ENCODE results near the gene PTPN14.

Gene PTPN14

DNA sequence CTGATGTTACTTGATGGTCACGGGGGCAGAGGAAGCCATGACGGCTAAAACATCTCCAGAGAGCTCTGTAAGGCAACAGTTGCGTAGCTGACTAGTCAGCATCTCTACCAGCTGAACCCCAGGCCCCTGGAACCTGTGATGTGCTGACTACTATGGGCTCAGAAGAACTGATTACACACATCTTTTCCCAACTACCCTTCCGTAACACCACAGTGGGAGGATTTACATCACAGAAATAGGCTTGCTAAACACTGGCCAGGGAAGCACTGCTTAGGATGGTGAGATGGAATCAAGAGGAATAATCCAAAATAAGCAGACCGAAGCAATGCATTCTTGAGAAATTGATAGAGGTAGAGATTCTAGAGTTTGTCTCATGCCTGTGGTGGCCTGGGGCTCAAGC lies 148.0 kb downstream of the PTPN14 start:
- Histone ChIP-seq H3K9me3 (ENCODE audit: control insufficient read depth, insufficient read depth, low read depth, low read length) (no peaks in the 10 kb centered on the region), H3K4me3 (ENCODE audit: low read depth, low read length) (no peak overlapping the region), H3K4me1 (ENCODE audit: control insufficient read depth, insufficient read depth, low read length) (0 out of 2 replicates have a peak, but pooled peaks cover 2% of the 10 kb centered on the region), H3K36me3 (ENCODE audit: control insufficient read depth in 2 of 2, insufficient read depth in 1 of 2, low read length in 2 of 2) (peaks cover 0 to 16% of the 10 kb centered on the region in 2 experiments; a peak in 2 of 3 replicates), H3K27ac (ENCODE audit: extremely low read depth, low read depth, low read length) (no peak overlapping the region)
- ChIA-PET POLR2A (interaction anchor here (1.4 kb wide), 1 partner anchor 200 kb away, joined by 3 read pairs; the partner anchor contains the start of gene CENPF), CTCF (interaction anchor here (0.7 to 1.5 kb wide), 5 partner anchors 14 to 235 kb away, joined by 3 to 4 read pairs (median 3); no protein-coding TSS in a partner anchor)
- 0 out of 2 replicates have a peak, but pooled peaks have one; percentile 16 for TF ChIP-seq ZBTB17 (tag by site-specific recombination; IDR thresholded peaks at IDR 0.05)
- TF ChIP-seq ZNF558 (tag by site-specific recombination; IDR thresholded peaks at IDR 0.05): no peak

DNA sequence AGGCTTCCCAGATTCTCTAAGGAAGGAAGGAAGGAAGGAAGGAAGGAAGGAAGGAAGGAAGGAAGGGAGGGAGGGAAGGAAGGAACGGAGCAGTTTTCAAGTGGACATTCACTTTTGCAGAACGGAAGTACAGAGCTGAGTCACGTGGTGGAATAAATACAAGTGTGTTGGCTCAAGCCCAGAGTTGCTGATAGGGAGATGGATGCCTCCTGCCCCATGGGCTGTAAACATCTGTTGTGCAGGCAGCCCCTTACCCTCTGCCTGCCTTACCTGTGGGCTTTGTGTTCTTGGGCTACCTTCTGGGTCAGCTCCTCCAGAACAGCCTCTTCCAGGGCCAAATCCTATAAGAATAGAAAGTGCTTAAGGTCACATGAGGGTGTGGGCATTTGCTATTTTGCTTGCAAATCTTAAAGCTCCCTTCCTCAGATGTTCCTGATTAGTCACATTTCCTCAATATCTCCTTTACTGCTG lies 148.8 kb downstream of the PTPN14 start:
- no peak overlapping the region for H3K27ac ChIP-seq (ENCODE audit: extremely low read depth, low read depth, low read length)
- POLR2A ChIA-PET: interaction anchor here (1.4 kb wide), 1 partner anchor 200 kb away, joined by 3 read pairs; the partner anchor contains the start of gene CENPF
- CTCF ChIA-PET: interaction anchor here (1.0 to 1.5 kb wide), 4 partner anchors 13 to 236 kb away, joined by 3 to 4 read pairs (median 3); no protein-coding TSS in a partner anchor
- no peak overlapping the region for H3K4me3 ChIP-seq (ENCODE audit: low read depth, low read length)
- peaks cover 0 to 22% of the 10 kb centered on the region in 2 experiments; a peak in 2 of 3 replicates for H3K36me3 ChIP-seq (ENCODE audit: control insufficient read depth in 2 of 2, insufficient read depth in 1 of 2, low read length in 2 of 2)
- no peak for TF ChIP-seq ZIC2 (tag by site-specific recombination; IDR thresholded peaks at IDR 0.05)
- no peak for TF ChIP-seq KLF1 (tag by site-specific recombination; IDR thresholded peaks at IDR 0.05)
- TF ChIP-seq HOXD13 (CRISPR knock-in tag; IDR thresholded peaks at IDR 0.05; ENCODE audit: borderline replicate concordance): no peak
- no peak for TF ChIP-seq ZNF350 (tag by site-specific recombination; IDR thresholded peaks at IDR 0.05)
- TF ChIP-seq, protein P1, sequence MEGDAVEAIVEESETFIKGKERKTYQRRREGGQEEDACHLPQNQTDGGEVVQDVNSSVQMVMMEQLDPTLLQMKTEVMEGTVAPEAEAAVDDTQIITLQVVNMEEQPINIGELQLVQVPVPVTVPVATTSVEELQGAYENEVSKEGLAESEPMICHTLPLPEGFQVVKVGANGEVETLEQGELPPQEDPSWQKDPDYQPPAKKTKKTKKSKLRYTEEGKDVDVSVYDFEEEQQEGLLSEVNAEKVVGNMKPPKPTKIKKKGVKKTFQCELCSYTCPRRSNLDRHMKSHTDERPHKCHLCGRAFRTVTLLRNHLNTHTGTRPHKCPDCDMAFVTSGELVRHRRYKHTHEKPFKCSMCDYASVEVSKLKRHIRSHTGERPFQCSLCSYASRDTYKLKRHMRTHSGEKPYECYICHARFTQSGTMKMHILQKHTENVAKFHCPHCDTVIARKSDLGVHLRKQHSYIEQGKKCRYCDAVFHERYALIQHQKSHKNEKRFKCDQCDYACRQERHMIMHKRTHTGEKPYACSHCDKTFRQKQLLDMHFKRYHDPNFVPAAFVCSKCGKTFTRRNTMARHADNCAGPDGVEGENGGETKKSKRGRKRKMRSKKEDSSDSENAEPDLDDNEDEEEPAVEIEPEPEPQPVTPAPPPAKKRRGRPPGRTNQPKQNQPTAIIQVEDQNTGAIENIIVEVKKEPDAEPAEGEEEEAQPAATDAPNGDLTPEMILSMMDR (tag by site-specific recombination; IDR thresholded peaks at IDR 0.05): no peak
- no peak for TF ChIP-seq ZNF416 (tag by site-specific recombination; IDR thresholded peaks at IDR 0.05)
- no peak for TF ChIP-seq ZNF404 (tag by site-specific recombination; IDR thresholded peaks at IDR 0.05)
- no peak for TF ChIP-seq MEIS1 (CRISPR knock-in tag; IDR thresholded peaks at IDR 0.05; ENCODE audit: borderline replicate concordance)
- TF ChIP-seq ZNF610 (tag by site-specific recombination; IDR thresholded peaks at IDR 0.05; ENCODE audit: borderline replicate concordance): no peak
- TF ChIP-seq, protein P2, sequence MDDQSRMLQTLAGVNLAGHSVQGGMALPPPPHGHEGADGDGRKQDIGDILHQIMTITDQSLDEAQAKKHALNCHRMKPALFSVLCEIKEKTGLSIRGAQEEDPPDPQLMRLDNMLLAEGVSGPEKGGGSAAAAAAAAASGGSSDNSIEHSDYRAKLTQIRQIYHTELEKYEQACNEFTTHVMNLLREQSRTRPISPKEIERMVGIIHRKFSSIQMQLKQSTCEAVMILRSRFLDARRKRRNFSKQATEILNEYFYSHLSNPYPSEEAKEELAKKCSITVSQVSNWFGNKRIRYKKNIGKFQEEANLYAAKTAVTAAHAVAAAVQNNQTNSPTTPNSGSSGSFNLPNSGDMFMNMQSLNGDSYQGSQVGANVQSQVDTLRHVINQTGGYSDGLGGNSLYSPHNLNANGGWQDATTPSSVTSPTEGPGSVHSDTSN (CRISPR knock-in tag; IDR thresholded peaks at IDR 0.05): no peak
- TF ChIP-seq ZNF768 (tag by site-specific recombination; IDR thresholded peaks at IDR 0.05): no peak
- TF ChIP-seq, protein P3, sequence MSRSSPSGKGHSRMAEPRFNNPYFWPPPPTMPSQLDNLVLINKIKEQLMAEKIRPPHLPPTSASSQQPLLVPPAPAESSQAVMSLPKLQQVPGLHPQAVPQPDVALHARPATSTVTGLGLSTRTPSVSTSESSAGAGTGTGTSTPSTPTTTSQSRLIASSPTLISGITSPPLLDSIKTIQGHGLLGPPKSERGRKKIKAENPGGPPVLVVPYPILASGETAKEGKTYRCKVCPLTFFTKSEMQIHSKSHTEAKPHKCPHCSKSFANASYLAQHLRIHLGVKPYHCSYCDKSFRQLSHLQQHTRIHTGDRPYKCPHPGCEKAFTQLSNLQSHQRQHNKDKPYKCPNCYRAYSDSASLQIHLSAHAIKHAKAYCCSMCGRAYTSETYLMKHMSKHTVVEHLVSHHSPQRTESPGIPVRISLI (tag by site-specific recombination; IDR thresholded peaks at IDR 0.05): no peak
- TF ChIP-seq, protein P4, sequence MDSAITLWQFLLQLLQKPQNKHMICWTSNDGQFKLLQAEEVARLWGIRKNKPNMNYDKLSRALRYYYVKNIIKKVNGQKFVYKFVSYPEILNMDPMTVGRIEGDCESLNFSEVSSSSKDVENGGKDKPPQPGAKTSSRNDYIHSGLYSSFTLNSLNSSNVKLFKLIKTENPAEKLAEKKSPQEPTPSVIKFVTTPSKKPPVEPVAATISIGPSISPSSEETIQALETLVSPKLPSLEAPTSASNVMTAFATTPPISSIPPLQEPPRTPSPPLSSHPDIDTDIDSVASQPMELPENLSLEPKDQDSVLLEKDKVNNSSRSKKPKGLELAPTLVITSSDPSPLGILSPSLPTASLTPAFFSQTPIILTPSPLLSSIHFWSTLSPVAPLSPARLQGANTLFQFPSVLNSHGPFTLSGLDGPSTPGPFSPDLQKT (IDR thresholded peaks at IDR 0.05; ENCODE audit: borderline replicate concordance, low read depth, low read length): no peak
- 0 out of 2 replicates have a peak, but pooled peaks cover 2% of the 10 kb centered on the region for H3K4me1 ChIP-seq (ENCODE audit: control insufficient read depth, insufficient read depth, low read length)
- H3K9me3 ChIP-seq (ENCODE audit: control insufficient read depth, insufficient read depth, low read depth, low read length): no peaks in the 10 kb centered on the region

DNA sequence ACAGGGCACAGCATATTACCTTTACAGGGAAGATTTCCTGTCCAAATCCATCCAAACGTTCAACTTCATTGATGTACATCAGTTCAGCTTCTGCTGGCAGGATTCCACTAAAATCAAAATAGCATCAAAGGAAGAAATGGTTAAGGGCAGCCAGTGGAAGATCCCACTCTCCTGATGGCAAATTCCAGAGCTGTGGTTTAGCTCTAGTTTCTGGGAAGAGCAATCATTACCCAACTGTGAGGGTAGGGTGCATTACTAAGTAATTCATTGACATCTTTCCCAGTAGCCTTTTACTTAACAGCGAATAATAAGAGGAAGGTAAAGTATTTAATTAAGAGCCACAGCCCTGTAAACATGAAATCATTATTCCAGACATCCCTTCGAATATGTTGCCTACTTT lies 149.7 kb downstream of the PTPN14 start:
- Histone ChIP-seq H3K4me1 (ENCODE audit: control insufficient read depth, insufficient read depth, low read length) (0 out of 2 replicates have a peak, but pooled peaks cover 2% of the 10 kb centered on the region), H3K4me3 (ENCODE audit: low read depth, low read length) (no peak overlapping the region), H3K9me3 (ENCODE audit: control insufficient read depth, insufficient read depth, low read depth, low read length) (no peaks in the 10 kb centered on the region), H3K27ac (ENCODE audit: extremely low read depth, low read depth, low read length) (no peak overlapping the region), H3K36me3 (ENCODE audit: control insufficient read depth in 2 of 2, insufficient read depth in 1 of 2, low read length in 2 of 2) (peaks cover 0 to 22% of the 10 kb centered on the region in 2 experiments; a peak in 2 of 3 replicates)
- ChIA-PET CTCF (no interaction called here), POLR2A (no interaction called here)
- TF ChIP-seq ZNF510 (tag by site-specific recombination; IDR thresholded peaks at IDR 0.05; ENCODE audit: insufficient replicate concordance): no peak
- TF ChIP-seq ZNF174 (tag by site-specific recombination; IDR thresholded peaks at IDR 0.05): no peak
- TF ChIP-seq REPIN1 (tag by site-specific recombination; IDR thresholded peaks at IDR 0.05; ENCODE audit: low read depth): no peak
- TF ChIP-seq ZEB2 (tag by site-specific recombination; IDR thresholded peaks at IDR 0.05): no peak
- TF ChIP-seq ZNF596 (tag by site-specific recombination; IDR thresholded peaks at IDR 0.05): no peak
- no peak for TF ChIP-seq TCF7L2 (IDR thresholded peaks at IDR 0.05; ENCODE audit: borderline replicate concordance, low read depth, low read length)
- no peak for TF ChIP-seq MEIS1 (CRISPR knock-in tag; IDR thresholded peaks at IDR 0.05; ENCODE audit: borderline replicate concordance)
- no peak for TF ChIP-seq ZNF561 (tag by site-specific recombination; IDR thresholded peaks at IDR 0.05; ENCODE audit: borderline replicate concordance)
- TF ChIP-seq, protein P1 (tag by site-specific recombination; IDR thresholded peaks at IDR 0.05): no peak
- TF ChIP-seq ZNF658 (tag by site-specific recombination; IDR thresholded peaks at IDR 0.05): no peak
- no peak for TF ChIP-seq ZFHX2 (tag by site-specific recombination; conservative IDR thresholded peaks at IDR 0.05)

Data from HEK293 (cell line).